CD4-positive, alpha-beta T cell (primary cell): ENCODE results near the gene CAPN15. TPM values are rescaled to one million over a fixed set of nuclear protein-coding genes. Genes with fewer than 3 reads are reported as not detected.

Source experiments
- ATAC-seq: fragments of 200-7000 bp; cut with Tn5 transposase; one replicate; pipeline ENCODE4 v1.10.0; 2022; ENCODE audit warnings: mild to moderate bottlenecking; ENCODE audit not compliant: poor library complexity
- CTCF ChIA-PET: fragments of 350-600 bp; sonication (Branson Sonifier 250); formaldehyde crosslinking; loops from one replicate; lab custom pipeline; 2021; ENCODE audit warnings: antibody characterized with exemption, inconsistent platforms; lab: Charles Lee
- POLR2A ChIA-PET: fragments of 350-600 bp; sonication (Branson Sonifier 250); formaldehyde crosslinking; loops from one replicate; lab custom pipeline; 2021; ENCODE audit warnings: antibody characterized with exemption, inconsistent platforms; lab: Charles Lee
- DNase-seq, 14 experiments: peaks; one replicate each; pipeline ENCODE4 v3.0.0-alpha.2; 2013 to 2020; ENCODE audit warnings: mixed read lengths in 2 of 14
- H3K27ac ChIP-seq, 2 donors: one replicate each; pipeline versions ENCODE4 v1.5.1 to v1.7.0; 2013; ENCODE audit warnings: low read length in 2 of 2, low read depth in 1 of 2, mild to moderate bottlenecking in 1 of 2
- H3K27me3 ChIP-seq, 2 experiments: 1 replicate in 1 of 2; 2 replicates in 1 of 2; pipeline versions ENCODE4 v1.6.1 to v1.7.0; 2013; ENCODE audit warnings: low read length in 2 of 2, control low read depth in 1 of 2, mild to moderate bottlenecking in 1 of 2, moderate library complexity in 1 of 2; ENCODE audit not compliant: insufficient read depth in 2 of 2, control insufficient read depth in 1 of 2
- H3K36me3 ChIP-seq: one replicate; pipeline ENCODE4 v1.6.1; 2013; ENCODE audit warnings: low read length, control low read depth; ENCODE audit not compliant: insufficient read depth
- H3K4me1 ChIP-seq: one replicate; pipeline ENCODE4 v1.6.1; 2013; ENCODE audit warnings: low read length, control low read depth; ENCODE audit not compliant: insufficient read depth
- H3K4me3 ChIP-seq: one replicate; pipeline ENCODE4 v1.5.1; 2013; ENCODE audit warnings: mild to moderate bottlenecking, low read length, moderate library complexity
- H3K9me3 ChIP-seq, 2 experiments: 1 replicate in 1 of 2; 2 replicates in 1 of 2; pipeline versions ENCODE4 v1.6.1 to v1.7.0; 2013; ENCODE audit warnings: low read length in 2 of 2, mild to moderate bottlenecking in 2 of 2, control low read depth in 1 of 2, moderate library complexity in 1 of 2; ENCODE audit not compliant: control insufficient read depth in 1 of 2, insufficient read depth in 1 of 2
- H3K27ac Mint-ChIP-seq: one replicate; pipeline ENCODE4 v1.8.0; 2020; ENCODE audit warnings: mixed read lengths
- H3K27me3 Mint-ChIP-seq: one replicate; pipeline ENCODE4 v1.8.0; 2021; ENCODE audit warnings: mixed read lengths
- H3K36me3 Mint-ChIP-seq: one replicate; pipeline ENCODE4 v1.8.0; 2021; ENCODE audit warnings: low read depth, mixed read lengths
- H3K4me1 Mint-ChIP-seq: one replicate; pipeline ENCODE4 v1.8.0; 2021; ENCODE audit warnings: low read depth, mixed read lengths
- H3K4me3 Mint-ChIP-seq: one replicate; pipeline ENCODE4 v1.8.0; 2020; ENCODE audit warnings: mild to moderate bottlenecking, mixed read lengths
- H3K9me3 Mint-ChIP-seq: one replicate; pipeline ENCODE4 v1.8.0; 2020; ENCODE audit warnings: mixed read lengths
- intact Hi-C, 2 experiments: fragments of 100-400 bp; cut with DNase I in 1 of 2; cut with micrococcal nuclease in 1 of 2; formaldehyde crosslinking; loops; one replicate each; pipeline versions ENCODE4 v1.15.1 to v1.9.0; 2023 to 2025; cut with DNase I, micrococcal nuclease
- total RNA-seq, 174 experiments: library from RNA in 2 of 174; stranded (reverse) in 2 of 174; gene quantifications; one replicate each; pipeline ENCODE4 v1.2.3 and lab custom pipeline; 2021 to 2026
- TF ChIP-seq, protein P1 (sequence below): fragments of 200-600 bp; IDR thresholded peaks from one replicate; pipeline ENCODE4 v1.8.0; 2022; ENCODE audit warnings: antibody characterized with exemption, mild to moderate bottlenecking

Gene CAPN15
- total RNA-seq, 2 experiments from 2014 or later = 35.5 to 36.9 TPM

DNA sequence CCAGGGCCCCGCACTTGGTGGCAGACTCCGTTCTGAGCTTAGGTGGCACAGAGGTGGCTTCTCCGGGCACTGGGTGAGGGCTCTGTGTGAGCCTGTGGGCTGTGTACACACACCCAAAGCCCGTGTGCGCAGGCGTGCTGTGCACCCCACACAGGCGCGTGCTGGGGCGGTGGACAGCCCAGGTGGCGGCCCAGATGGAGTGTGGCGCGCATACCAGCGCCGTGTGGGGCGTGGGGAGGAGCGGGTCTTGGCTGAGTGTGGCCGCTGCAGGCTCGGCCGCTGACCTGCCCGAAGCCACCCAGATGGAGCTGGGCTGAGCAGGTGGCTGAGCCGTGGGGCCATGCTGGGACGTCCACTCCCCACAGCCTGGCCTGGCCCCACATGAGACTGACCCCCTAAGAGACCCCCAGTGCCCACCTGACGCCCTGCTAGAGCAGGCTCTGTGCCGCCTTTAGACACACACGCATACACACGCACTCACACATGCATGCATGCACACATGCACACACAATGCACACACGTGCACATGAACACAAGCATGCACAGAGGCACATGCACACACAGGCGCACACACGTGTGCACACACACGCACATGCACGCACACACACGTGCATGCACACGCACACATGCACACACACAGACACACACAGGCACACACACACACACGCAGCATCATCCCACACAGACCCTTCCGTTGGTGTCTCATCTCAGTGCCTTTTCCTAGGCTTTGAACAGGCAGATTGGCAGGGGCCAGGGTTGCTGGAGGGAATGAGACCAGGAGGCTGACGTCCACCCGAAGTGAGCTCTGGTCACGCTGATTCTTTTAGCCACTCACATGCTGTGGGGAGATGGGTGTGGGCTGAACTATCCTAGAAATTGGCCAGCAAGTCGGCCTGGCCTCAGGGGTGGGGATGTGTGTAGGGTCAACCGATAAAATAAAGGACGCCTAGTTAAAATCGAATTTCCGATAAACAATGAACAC, 34.7 kb downstream of the CAPN15 start:
- no peaks in the 10 kb centered on the region for H3K36me3 Mint-ChIP-seq
- Histone ChIP-seq H3K9me3 (peaks cover 0 to 23% of the 10 kb centered on the region in 2 experiments), H3K4me1 (peaks cover 21% of the 10 kb centered on the region), H3K4me3 (no peak overlapping the region), H3K27me3 (peaks cover 17 to 24% of the 10 kb centered on the region in 2 experiments), H3K27ac (no peak overlapping the region), H3K36me3 (no peaks in the 10 kb centered on the region)
- ChIA-PET CTCF (no interaction called here), POLR2A (no interaction called here)
- peaks cover 13% of the 10 kb centered on the region for H3K4me1 Mint-ChIP-seq
- H3K27ac Mint-ChIP-seq = no peak overlapping the region
- no peaks in the 10 kb centered on the region for H3K9me3 Mint-ChIP-seq
- no peak overlapping the region for H3K4me3 Mint-ChIP-seq
- DNase-seq (no peak), ATAC-seq (no peak)
- intact Hi-C loops = no loop called here
- peaks cover 6% of the 10 kb centered on the region for H3K27me3 Mint-ChIP-seq
- TF ChIP-seq, protein P1, sequence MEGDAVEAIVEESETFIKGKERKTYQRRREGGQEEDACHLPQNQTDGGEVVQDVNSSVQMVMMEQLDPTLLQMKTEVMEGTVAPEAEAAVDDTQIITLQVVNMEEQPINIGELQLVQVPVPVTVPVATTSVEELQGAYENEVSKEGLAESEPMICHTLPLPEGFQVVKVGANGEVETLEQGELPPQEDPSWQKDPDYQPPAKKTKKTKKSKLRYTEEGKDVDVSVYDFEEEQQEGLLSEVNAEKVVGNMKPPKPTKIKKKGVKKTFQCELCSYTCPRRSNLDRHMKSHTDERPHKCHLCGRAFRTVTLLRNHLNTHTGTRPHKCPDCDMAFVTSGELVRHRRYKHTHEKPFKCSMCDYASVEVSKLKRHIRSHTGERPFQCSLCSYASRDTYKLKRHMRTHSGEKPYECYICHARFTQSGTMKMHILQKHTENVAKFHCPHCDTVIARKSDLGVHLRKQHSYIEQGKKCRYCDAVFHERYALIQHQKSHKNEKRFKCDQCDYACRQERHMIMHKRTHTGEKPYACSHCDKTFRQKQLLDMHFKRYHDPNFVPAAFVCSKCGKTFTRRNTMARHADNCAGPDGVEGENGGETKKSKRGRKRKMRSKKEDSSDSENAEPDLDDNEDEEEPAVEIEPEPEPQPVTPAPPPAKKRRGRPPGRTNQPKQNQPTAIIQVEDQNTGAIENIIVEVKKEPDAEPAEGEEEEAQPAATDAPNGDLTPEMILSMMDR = no peak

GRCh38 chr16:563072-563644, 35.6 kb downstream of the CAPN15 start:
- Mint-ChIP-seq H3K9me3 (no peaks in the 10 kb centered on the region), H3K36me3 (no peaks in the 10 kb centered on the region), H3K4me1 (peaks cover 14% of the 10 kb centered on the region), H3K27me3 (peaks cover 4% of the 10 kb centered on the region), H3K27ac (no peak overlapping the region), H3K4me3 (no peak overlapping the region)
- intact Hi-C loops = no loop called here
- no peak overlapping the region for H3K27ac ChIP-seq
- DNase-seq = no peak
- H3K9me3 ChIP-seq = peaks cover 0 to 23% of the 10 kb centered on the region in 2 experiments
- TF ChIP-seq, protein P1 = no peak
- H3K4me3 ChIP-seq = no peak overlapping the region
- no peak for ATAC-seq
- POLR2A ChIA-PET = no interaction called here
- CTCF ChIA-PET = no interaction called here
- H3K36me3 ChIP-seq = no peaks in the 10 kb centered on the region
- H3K27me3 ChIP-seq = peaks cover 17 to 24% of the 10 kb centered on the region in 2 experiments
- H3K4me1 ChIP-seq = peaks cover 30% of the 10 kb centered on the region

GRCh38 chr16:564690-565418, 37.3 kb downstream of the CAPN15 start:
- H3K9me3 ChIP-seq = peaks cover 0 to 12% of the 10 kb centered on the region in 2 experiments
- intact Hi-C loops = no loop called here
- DNase-seq = no peak
- Mint-ChIP-seq H3K36me3 (no peaks in the 10 kb centered on the region), H3K27ac (no peak overlapping the region), H3K4me1 (peaks cover 21% of the 10 kb centered on the region), H3K27me3 (no peaks in the 10 kb centered on the region), H3K9me3 (no peaks in the 10 kb centered on the region), H3K4me3 (no peak overlapping the region)
- ChIA-PET CTCF (no interaction called here), POLR2A (no interaction called here)
- TF ChIP-seq, protein P1 = no peak
- peaks cover 7 to 9% of the 10 kb centered on the region in 2 experiments for H3K27me3 ChIP-seq
- no peak overlapping the region for H3K4me3 ChIP-seq
- H3K27ac ChIP-seq = no peak overlapping the region
- ATAC-seq = no peak
- peaks cover 41% of the 10 kb centered on the region for H3K4me1 ChIP-seq
- H3K36me3 ChIP-seq = no peaks in the 10 kb centered on the region
